GM19324 (cell line): ENCODE results near the gene AP5Z1.

Source experiments
- ATAC-seq: cut with Tn5 transposase; IDR thresholded peaks from one replicate; pipeline ENCODE4 v1.9.1; 2021; ENCODE audit warnings: mild to moderate bottlenecking, moderate library complexity; ENCODE audit not compliant: unreplicated experiment, low FRiP score

The AP5Z1 gene

GRCh38 chr7:4817178-4817901 lies 41.9 kb downstream of the AP5Z1 start:
- no peak for ATAC-seq

- no peak for ATAC-seq
Observed at GRCh38 chr7:4818000-4818794, 42.8 kb downstream of the AP5Z1 start.

GRCh38 chr7:4819560-4820404 lies 44.4 kb downstream of the AP5Z1 start:
- no peak for ATAC-seq

DNA sequence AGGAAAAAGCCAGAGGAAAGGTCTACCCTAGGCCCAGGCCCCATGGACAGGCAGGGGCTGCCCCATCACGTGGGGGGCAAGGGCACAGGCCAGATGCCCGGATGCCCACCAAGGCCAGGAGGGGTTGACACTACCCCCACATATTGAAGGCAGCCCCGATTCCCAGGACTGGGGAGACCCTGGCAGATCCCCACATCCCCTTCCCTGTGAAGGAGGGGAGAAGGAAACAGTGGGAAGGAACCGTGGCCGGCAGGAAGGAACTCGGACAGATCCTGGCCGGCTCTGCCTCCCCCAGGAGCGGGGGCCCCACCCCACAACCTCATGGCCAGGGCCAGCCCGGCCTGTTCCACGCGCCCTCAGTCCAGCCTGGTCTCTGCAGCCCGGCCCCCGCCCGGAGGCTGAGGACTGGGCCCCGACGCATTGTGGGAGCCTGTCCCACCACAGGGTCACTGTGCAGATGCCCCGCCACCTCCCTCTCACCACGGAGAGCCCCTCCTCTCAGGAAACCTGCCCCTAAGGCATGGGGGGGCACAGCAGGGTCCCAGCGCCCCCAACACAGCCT lies 45.1 kb downstream of the AP5Z1 start:
- no peak for ATAC-seq

DNA sequence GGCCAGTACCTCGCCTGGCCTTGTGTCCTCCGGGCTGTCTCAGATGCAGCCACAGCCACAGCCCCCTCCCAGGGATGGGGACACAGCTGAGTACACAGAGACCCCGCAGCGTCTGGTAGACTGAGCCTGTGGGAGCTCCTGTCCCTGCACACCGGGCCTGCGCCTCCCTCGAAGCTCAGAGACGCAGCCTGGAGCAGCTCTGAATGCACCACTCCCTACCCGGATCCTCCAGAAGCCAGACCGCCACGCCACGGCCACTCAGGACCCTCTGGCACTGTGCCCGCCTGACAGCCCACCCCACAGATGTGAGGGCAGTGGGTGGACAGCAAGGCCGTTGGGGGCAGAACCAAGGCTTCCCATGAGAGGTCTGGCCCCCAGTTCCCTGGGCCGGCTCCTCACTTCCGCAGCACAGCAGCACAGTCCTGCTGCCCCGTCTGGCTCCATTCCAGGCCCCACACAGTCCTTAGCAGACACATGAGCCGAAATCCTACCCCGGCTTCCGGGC lies 45.6 kb downstream of the AP5Z1 start:
- ATAC-seq = no peak

- no peak for ATAC-seq
Observed at GRCh38 chr7:4822677-4823076, 47.3 kb downstream of the AP5Z1 start.

- ATAC-seq = no peak
Observed at GRCh38 chr7:4823441-4824119, 48.2 kb downstream of the AP5Z1 start.

GRCh38 chr7:4824120-4824775 lies 48.8 kb downstream of the AP5Z1 start:
- no peak for ATAC-seq

GRCh38 chr7:4825081-4825480 lies 49.7 kb downstream of the AP5Z1 start:
- ATAC-seq = no peak

DNA sequence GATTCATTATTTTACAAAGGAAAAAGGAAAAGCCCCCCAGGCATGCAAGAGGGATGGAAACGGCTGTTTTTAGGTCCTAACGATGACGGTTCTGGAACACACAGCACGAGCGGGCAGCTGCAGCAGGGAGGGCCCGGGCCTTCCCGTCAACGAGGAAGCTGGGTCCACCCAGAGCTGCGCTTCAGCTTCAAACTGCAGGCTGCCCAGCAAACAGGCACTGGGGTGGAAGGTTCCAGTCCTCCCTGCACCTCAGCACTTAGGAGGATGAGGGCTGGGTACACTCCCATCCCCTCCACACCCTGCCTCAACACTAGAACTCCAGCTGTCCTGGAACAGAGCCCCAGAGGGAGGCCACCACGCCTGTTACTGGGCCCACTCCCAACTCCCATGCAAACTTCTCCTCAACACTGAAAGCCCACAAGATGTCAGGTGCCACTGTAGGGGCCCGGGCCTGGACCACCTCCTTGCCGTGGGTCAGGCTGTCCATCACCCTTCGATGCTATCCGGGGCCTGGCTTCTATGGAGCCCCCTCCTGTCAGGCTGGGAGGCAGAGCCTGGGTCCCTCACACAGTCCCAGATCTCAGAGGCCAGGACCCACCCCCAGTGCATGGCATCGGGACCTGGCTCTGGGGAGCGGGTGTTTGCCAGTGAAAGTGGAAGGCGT lies 53.4 kb downstream of the AP5Z1 start:
- no peak for ATAC-seq

DNA sequence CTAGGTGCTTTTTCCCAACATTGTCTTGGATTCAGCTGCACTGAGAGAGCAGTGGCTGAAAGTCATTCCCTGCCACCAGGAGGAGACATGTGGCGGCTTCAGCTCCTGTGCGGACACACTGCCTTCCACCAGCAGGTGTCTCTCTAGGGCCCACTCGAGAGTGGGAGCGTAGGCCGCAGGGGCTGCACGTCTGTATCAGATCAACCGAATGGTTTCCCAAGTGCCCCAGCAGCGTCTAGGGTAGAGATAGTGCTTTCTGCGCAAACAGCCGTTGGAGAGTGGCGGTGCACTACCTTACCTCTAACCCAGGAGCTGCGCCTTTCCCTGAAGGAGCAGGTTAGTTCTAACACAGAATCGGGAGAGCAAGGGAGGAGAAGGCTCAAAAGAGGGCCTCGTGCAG lies 54.8 kb downstream of the AP5Z1 start:
- peak; percentile 56 for ATAC-seq

GRCh38 chr7:4831723-4832495 lies 56.5 kb downstream of the AP5Z1 start:
- ATAC-seq = no peak

DNA sequence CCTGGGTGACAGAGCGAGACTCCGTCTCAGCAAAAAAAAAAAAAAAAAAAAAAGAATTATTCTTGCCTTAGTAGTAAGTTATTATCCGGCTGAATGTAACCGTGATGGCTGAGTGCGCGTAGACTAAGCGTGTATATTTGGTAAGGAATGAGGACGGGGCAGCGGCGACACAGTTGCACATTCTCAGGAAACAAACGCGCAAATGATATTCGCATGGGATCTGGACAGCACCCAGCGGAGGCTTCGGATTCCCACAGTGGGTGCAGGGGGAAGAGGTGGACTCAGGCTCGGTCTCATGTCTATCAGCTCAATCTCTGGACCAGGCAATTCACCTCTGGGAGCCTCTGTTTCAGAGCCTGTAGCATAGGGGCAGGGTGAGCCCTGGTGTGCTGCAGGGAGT lies 57.3 kb downstream of the AP5Z1 start:
- ATAC-seq = no peak

DNA sequence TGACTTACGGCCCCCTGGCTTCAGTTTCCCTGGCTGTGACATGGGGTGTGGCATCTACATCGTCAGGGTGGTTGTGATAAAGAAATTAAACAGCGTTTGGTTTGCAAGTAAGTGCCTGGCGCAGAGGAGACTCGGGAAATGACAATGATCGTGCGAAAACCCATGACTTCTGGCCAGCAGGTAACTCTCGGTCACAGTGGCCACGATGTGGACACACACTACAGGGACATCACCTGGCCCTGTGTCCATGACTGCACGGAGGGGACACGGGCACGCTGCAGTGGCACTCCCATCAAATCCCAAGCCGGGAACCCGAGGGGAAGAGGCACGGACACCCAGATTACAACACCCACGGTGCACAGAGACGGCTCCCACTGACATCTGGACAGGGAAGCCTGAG lies 57.8 kb downstream of the AP5Z1 start:
- ATAC-seq = no peak

GRCh38 chr7:4833691-4834600 lies 58.5 kb downstream of the AP5Z1 start:
- no peak for ATAC-seq

DNA sequence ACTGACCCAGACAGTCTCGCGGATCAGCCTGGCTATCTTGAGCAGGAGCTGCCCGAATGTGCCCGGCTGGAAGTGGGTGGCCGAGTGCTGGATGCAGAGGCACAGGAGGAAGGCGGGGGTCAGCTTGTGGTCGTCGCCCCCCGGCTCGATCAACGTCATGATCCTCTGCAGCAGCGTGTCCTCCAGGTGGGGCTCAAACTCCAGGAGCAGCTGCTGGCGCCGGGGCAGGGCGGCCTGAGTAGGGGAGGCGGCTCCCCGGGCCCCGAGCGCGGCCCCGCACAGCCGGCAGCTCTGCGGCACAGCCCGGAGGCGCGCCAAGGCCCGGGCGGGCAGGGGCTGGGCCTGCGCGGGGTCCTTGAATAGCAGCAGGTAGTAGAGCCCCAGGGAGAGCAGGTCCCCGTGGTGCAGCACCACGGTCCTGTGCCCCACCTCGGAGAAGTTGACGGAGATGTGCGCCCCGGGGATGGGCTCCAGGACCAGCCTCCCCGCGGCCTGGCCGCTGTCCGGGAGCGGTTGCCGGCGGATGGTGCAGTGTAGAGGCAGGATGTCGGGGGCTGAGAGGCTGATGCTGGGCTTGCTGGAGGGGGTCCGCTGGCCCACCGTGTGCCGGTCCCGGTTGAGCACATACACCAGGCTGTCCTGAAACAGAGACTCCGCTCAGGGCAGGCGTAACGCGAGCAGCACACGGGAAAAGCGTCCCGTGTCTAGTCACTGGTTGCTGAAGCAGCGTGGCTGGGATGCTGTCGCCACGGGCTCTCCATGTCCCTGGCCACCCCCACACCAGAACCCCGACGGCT lies 59.4 kb downstream of the AP5Z1 start:
- ATAC-seq = no peak
